C4-2B (cell line): ENCODE measurements around the gene SMIM1.

Experiments used
- CTCF ChIP-seq: fragments of 450-650 bp; conservative IDR thresholded peaks from 2 replicates; pipeline ENCODE4 v1.5.1; 2017; ENCODE audit warnings: mild to moderate bottlenecking
- ZFX ChIP-seq: fragments of 450-650 bp; IDR thresholded peaks from 2 replicates; pipeline ENCODE4 v1.6.1; 2017

- TF ChIP-seq CTCF: no peak
- no peak for TF ChIP-seq ZFX
Measured at GRCh38 chr1:3807769-3808168, 35.2 kb downstream of the SMIM1 start.
